Neural cell (in vitro differentiated cells): ENCODE results near the gene PTPRD.

Source experiments
- EP300 ChIP-seq: fragments of 450-650 bp; conservative IDR thresholded peaks from 2 replicates; pipeline ENCODE4 v1.6.1; 2014; ENCODE audit warnings: antibody characterized with exemption, mild to moderate bottlenecking, moderate library complexity; ENCODE audit not compliant: poor library complexity, severe bottlenecking
- EZH2 ChIP-seq: fragments of 200-600, 300-800 bp; shearing (Covaris generic), sonication (generic); IDR thresholded peaks from 2 replicates; pipeline ENCODE4 v1.6.1; 2014; ENCODE audit warnings: antibody characterized with exemption, low read length, borderline replicate concordance, mild to moderate bottlenecking; ENCODE audit not compliant: insufficient read depth, poor library complexity, severe bottlenecking
- MXI1 ChIP-seq: fragments of 450-650 bp; conservative IDR thresholded peaks from 2 replicates; pipeline ENCODE4 v1.6.1; 2014; ENCODE audit warnings: antibody characterized with exemption, mild to moderate bottlenecking; ENCODE audit not compliant: poor library complexity, severe bottlenecking
- POLR2AphosphoS5 ChIP-seq: IDR thresholded peaks from 2 replicates; pipeline ENCODE4 v1.6.1; 2012
- REST ChIP-seq: IDR thresholded peaks from 2 replicates; pipeline ENCODE4 v1.6.1; 2012; ENCODE audit warnings: borderline replicate concordance
- SMC3 ChIP-seq: fragments of 450-650 bp; conservative IDR thresholded peaks from 2 replicates; pipeline ENCODE4 v1.6.1; 2014; ENCODE audit warnings: antibody characterized with exemption, mild to moderate bottlenecking, moderate library complexity; ENCODE audit not compliant: poor library complexity
- TAF1 ChIP-seq: IDR thresholded peaks from 2 replicates; pipeline ENCODE4 v1.6.1; 2012; ENCODE audit warnings: low read depth
- TF ChIP-seq, protein P1 (sequence below): fragments of 450-650 bp; IDR thresholded peaks from 2 replicates; pipeline ENCODE4 v1.5.1; 2014; ENCODE audit warnings: antibody characterized with exemption, mild to moderate bottlenecking, moderate library complexity; ENCODE audit not compliant: poor library complexity, severe bottlenecking

- TF ChIP-seq, protein P1, sequence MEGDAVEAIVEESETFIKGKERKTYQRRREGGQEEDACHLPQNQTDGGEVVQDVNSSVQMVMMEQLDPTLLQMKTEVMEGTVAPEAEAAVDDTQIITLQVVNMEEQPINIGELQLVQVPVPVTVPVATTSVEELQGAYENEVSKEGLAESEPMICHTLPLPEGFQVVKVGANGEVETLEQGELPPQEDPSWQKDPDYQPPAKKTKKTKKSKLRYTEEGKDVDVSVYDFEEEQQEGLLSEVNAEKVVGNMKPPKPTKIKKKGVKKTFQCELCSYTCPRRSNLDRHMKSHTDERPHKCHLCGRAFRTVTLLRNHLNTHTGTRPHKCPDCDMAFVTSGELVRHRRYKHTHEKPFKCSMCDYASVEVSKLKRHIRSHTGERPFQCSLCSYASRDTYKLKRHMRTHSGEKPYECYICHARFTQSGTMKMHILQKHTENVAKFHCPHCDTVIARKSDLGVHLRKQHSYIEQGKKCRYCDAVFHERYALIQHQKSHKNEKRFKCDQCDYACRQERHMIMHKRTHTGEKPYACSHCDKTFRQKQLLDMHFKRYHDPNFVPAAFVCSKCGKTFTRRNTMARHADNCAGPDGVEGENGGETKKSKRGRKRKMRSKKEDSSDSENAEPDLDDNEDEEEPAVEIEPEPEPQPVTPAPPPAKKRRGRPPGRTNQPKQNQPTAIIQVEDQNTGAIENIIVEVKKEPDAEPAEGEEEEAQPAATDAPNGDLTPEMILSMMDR: no peak
- no peak for TF ChIP-seq EZH2
- TF ChIP-seq EP300: no peak
- no peak for TF ChIP-seq POLR2AphosphoS5
- no peak for TF ChIP-seq SMC3
- no peak for TF ChIP-seq TAF1
- no peak for TF ChIP-seq MXI1
- no peak for TF ChIP-seq REST
Measured at GRCh38 chr9:8696516-8696915, 1916.3 kb downstream of the PTPRD start.
